Amniotic epithelial cell (primary cell): Measurements from ENCODE around the gene PSME3.

Experiments used
- DNase-seq: peaks from one replicate; pipeline ENCODE4 v3.0.0-alpha.2; 2010; ENCODE audit warnings: low read depth

Gene PSME3

GRCh38 chr17:42817866-42818265 lies 15.3 kb upstream of the PSME3 start:
- DNase-seq = peak; percentile 55

DNA sequence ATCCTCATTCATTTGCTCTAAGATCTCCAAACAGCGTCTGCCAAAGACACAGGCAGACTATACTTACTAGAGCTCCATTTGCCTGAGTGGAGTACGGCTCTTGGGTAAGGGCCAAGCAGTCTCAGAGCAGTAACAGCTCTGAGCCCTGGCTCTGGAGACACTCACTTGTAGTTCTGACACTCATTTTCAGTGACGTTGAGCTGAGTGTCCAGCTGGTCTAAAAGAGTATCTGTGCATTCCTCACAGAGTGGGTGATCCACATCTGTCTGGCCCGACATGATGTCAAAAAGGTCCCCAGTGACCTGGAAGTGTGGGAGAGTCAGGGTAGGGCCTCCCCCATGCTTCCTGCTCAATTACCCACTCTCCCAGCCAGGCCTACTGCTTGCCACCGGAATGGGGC lies 14.8 kb upstream of the PSME3 start:
- DNase-seq = no peak

DNA sequence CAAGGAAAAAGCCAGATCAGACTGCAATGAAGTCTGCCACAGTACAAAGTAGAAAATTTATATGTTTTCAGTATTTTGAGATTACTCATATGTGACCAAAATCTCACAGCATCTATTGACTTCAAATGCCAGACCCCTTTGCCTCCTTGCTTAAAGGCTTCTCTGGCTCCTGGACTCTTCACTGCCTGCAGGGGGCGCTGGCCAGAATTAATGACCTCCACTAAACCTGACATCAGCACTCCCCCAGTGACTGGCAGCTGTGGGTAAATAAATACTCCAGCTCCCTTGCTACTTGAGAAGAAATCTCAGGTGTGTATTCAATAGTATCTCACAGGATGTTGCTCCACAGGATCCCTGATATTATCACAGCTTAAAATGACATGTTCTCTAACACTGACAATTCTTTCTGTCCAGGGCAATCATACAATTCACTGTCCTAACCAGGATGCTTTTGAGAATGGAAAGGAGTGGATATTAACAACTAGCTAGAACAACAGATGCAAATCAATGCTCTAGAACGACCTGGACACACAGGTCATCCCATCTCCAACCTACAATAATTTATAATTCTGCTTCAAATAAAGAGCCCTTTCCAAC lies 13.2 kb upstream of the PSME3 start:
- peak; percentile 49 for DNase-seq

GRCh38 chr17:42821176-42821575 lies 12.0 kb upstream of the PSME3 start:
- DNase-seq = peak; percentile 80

DNA sequence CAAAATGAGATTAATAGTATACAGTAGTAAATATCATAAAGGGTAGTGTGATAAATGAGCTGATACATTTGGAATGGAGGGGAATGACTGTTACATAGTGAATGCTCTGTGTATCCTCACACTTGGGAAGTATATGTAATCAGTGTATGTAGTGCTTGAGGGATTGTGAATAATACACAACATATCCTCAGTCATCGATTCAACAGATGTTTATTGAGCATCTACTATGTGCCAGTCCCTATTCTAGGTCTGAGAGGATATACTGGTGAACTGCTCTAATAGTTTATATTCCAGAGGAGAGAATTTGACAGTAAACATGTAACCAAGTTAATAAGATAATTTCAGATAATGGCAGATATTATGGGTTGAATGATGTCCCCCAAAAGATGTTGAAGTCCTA lies 5.7 kb upstream of the PSME3 start:
- no peak for DNase-seq

DNA sequence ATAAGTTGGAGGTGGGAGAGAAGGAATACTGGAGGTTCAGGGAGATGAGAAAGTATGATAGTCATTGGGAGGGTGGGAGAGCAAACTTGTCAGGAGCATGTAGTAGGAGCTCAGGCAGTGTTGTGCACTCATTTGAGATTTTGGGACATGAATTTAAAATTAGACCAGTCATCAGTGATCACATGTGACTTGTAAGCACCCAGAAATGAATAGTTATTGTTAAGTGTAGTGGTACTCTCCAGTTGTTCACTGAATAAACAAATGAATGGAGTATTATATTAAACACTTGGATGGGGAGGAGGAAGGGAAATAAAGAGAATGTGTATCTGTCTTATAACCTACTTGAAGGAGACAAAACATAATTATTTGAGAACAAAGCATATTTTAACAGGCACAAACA lies 2.2 kb upstream of the PSME3 start:
- DNase-seq = no peak

DNA sequence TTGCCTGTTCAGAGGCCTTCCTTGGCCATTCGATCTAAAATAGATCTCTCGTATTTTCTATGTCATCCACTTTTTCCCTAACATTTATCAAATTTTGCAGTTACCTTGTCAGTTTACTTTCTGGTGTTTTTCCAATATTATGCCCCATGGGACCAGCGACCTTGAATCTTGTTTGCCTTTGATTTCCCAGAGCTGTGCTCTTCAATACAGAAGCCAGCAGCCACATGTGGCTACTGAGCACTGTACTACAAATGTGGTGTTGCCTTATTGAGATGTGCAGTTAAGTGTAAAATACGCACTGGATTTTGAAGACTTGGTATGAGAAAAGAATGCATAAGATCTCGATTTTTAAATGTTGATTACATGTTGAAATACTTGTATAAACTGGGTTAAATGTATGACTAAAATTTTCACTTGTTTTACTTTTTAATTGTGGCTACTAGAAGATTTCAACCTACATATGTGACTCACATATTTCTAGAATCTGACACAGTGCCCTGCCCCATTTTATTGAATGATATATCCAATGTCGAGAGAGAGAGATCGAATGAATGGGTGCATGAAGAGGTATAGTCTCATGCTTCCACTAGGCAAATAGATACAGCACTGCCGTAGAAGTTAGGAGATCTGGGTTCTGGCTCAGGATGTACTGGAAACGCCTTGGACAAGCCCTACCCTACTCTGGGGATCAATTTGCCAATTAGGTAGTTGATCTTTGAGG lies 824 bp upstream of the PSME3 start:
- DNase-seq = no peak

DNA sequence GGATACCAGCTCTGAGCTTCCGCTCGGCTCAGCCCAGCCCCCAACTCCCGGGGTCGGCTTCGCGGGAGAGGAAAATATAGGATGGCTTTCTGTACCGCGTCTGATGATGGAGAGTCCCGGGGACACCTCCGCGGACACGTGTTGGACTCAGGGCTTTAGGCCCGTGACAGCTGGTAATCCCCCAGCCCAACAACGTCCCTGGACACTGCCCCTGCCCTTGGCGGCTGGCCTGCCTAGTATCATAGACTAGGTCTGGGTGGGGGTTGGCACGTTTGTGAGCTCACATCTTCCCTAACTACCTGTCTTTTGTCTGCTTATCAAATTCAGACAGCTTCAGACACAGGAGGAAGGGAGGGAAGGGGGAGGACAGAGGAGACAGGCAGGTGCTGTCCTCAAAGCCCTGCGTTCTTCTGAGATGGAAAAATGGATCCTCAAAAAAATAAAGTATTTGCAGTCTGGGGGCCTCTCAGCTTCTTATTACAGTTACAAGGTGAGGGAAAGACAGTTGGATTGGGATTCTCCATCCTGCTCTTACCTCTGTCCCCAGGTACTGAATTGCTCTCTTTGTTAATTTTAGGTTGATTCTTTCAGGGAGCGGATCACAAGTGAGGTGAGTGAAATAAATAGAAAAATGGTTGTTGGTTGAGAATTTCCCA lies 698 bp downstream of the PSME3 start:
- DNase-seq = no peak

- no peak for DNase-seq
Measured at GRCh38 chr17:42835732-42836131, 2.5 kb downstream of the PSME3 start.

DNA sequence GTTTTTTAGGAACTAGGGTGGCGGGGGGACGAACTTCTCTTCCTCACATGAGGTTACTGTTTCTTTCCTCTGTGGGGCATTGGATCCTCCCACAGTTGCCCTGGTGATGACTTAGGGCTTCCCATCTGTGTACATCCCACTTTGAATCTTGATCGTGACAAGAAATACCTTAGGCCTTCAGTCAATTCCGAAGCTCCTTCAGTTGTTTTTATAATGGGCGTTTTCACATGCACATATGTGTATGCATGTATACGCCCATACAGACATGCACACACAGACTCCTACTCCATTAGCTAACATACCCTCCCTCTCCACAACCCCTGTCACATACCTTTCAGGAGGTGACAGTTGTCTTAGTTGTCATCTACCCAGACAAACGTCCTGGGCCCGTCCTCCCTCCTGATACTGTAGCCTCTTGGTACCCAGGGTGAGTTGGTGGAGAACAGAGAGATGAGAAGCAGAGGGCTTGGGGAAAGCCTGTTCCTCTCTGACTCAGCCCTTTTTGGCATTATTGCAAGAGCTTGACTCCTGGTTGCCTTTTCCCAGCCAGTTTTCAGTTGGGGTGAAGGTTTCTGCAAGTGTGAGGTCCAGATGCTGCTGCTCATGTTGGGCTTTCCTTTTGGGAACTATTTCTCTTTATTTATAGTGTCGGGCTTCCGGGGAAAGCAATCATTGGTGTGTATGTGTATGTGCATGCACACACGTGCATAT lies 8.9 kb downstream of the PSME3 start:
- no peak for DNase-seq

GRCh38 chr17:42843358-42843934 lies 10.2 kb downstream of the PSME3 start:
- DNase-seq = peak; percentile 66

GRCh38 chr17:42844271-42844670 lies 11.1 kb downstream of the PSME3 start, which contains the start of gene AOC2:
TSS of gene AOC2 (plus strand) at chr17:42844580. CDS start at chr17:42844627, 47 bp downstream.
- peak; percentile 27 for DNase-seq

DNA sequence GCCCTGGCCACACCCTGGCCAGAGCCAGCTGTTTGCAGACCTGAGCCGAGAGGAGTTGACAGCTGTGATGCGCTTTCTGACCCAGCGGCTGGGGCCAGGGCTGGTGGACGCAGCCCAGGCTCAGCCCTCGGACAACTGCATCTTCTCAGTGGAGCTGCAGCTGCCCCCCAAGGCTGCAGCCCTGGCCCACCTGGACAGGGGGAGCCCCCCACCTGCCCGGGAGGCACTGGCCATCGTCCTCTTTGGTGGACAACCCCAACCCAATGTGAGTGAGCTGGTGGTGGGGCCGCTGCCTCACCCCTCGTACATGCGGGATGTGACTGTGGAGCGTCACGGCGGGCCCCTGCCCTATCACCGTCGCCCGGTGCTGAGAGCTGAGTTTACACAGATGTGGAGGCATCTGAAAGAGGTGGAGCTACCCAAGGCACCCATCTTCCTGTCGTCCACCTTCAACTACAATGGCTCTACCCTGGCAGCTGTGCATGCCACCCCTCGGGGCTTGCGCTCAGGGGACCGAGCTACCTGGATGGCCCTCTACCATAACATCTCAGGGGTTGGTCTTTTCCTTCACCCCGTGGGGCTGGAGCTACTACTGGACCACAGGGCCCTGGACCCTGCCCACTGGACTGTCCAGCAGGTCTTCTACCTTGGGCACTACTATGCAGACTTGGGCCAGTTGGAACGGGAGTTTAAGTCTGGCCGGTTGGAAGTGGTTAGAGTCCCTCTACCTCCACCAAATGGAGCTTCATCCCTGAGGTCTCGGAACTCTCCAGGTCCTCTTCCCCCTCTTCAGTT lies 11.8 kb downstream of the PSME3 start:
- DNase-seq = no peak

- no peak for DNase-seq
Measured at GRCh38 chr17:42845556-42845917, 12.3 kb downstream of the PSME3 start.

DNA sequence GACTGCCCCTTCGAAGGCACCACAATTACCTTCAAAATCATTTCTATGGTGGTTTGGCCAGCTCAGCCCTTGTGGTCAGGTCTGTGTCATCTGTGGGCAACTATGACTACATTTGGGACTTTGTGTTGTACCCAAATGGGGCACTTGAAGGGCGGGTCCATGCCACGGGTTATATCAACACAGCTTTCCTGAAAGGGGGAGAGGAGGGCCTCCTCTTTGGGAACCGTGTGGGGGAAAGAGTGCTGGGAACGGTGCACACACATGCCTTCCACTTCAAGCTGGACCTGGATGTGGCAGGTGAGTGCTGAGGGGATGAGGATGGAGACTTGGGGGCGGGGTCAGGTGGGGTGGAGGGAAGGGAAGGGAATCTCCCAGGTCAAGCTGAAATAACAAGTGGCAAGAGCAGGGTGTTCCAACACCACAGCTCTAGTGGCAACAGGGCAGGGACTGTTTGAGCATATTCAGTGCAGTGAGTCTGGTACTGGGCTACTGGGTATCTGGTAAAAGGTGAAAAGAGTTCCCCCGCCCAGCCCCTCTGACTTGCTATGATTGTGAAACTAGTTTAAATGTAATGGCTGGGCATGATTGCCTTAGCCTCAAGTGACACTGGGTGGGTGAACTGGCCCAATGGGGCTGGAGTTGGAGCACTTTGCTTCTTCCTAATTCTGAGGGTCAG lies 12.9 kb downstream of the PSME3 start:
- DNase-seq = no peak

GRCh38 chr17:42846594-42847280 lies 13.5 kb downstream of the PSME3 start:
- DNase-seq = peak; percentile 70

GRCh38 chr17:42848093-42848492 lies 14.9 kb downstream of the PSME3 start:
- DNase-seq = no peak

DNA sequence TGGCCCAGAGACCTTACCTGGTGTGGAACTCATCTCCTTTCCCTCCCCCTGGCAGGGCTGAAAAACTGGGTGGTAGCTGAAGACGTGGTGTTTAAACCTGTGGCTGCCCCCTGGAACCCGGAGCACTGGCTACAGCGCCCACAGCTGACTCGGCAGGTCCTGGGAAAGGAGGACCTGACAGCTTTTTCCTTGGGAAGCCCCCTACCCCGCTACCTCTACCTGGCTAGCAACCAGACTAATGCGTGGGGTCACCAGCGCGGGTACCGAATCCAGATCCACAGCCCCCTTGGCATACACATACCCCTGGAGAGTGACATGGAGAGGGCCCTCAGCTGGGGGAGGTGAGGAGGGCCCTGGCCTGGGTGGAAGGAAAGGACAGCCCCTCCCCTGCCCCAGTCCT lies 15.8 kb downstream of the PSME3 start:
- no peak for DNase-seq

DNA sequence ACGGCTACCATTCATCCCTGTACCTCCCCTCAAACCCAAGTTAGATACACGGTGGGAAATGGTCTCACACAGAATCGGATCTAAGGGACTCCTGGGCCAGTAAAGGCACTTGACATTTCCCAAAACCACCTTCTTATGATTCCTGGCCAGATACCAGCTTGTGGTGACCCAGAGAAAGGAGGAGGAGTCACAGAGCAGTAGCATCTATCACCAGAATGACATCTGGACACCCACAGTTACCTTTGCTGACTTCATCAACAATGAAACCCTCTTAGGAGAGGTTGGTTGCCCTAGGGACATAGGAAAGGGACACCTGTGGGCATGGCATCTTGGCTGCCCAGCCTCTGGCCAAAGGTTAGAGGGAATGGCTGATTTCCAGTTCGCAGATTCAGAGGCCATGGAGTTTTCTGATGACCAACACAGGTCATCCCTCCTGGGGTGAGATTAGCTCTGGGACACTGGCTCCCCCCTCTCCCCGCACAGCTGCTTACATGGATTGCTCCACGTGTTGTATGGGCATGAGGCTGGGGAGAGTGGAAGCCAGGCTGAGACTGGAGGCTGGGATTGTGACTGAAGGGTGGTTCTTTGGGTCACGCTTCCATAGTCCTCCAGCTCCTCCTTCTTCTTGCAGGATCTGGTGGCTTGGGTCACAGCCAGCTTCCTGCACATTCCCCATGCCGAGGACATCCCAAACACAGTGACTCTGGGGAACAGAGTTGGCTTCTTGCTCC lies 16.4 kb downstream of the PSME3 start:
- DNase-seq = no peak

DNA sequence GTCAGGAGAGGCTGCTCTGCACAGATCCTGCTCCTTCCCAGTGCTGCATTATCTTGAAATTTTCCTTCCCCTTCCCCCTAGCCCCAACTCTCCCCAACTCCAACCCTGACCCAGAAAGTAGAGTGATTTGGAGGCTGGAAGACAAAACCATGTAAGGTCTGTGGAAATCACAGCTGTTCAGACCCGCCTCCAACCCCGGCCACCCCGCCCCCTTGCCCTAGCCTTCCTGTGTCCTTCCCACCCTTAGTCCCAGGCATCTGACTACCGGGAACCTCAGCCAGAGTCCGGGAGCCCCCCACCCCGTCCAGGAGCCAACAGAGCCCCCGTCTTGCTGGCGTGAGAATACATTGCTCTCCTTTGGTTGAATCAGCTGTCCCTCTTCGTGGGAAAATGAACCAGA lies 17.8 kb downstream of the PSME3 start, which contains the start of gene AOC3:
Gene AOC3 (plus strand): TSS at position 246 of the 400 bp plus-strand sequence. CDS start 145 bp downstream, at position 391.
- no peak for DNase-seq
